Measurements from ENCODE around the gene COL13A1.

COL13A1 gene

DNA sequence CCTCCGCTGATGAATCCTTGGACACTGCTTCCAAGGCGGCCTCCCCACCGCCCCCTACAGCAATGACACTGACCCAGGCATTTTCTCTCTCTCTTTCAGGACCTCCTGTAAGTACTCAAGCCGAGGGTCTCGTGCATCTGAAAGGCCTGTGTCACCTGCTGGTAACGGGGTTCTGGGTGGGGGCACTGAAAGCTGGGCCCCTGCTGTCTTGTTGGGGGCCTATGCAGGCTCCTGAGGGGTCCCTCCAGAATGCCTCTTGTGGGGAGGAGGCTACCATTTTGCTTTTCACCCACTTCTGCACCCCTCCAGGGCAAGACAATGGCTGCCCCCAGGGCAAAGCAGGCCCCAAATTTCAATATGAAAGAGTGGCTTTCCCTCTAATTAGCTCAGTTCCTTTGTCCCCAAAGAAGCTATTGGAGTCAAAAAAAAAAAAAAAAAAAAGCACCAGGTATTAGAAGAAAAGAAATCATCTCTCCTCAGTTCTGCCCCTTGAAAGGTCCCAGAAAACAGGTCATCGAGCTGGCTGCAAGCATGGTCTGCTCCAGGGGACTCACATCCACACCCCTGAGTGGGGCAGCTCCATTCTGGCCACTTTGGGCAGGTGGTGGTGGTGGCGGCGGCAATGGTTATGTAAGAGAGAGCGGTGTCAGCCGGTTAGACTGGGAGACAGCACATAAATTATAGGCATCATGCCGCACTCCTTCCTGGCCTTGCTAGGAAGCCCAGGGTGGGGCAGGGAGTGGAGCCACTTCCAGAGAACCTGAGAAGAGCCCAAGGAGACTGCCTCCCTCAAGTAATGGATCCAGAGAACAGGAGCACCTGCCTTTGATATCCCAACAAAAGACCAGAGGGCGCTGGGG lies 66.2 kb downstream of the COL13A1 start:
- TF ChIP-seq, protein P1, sequence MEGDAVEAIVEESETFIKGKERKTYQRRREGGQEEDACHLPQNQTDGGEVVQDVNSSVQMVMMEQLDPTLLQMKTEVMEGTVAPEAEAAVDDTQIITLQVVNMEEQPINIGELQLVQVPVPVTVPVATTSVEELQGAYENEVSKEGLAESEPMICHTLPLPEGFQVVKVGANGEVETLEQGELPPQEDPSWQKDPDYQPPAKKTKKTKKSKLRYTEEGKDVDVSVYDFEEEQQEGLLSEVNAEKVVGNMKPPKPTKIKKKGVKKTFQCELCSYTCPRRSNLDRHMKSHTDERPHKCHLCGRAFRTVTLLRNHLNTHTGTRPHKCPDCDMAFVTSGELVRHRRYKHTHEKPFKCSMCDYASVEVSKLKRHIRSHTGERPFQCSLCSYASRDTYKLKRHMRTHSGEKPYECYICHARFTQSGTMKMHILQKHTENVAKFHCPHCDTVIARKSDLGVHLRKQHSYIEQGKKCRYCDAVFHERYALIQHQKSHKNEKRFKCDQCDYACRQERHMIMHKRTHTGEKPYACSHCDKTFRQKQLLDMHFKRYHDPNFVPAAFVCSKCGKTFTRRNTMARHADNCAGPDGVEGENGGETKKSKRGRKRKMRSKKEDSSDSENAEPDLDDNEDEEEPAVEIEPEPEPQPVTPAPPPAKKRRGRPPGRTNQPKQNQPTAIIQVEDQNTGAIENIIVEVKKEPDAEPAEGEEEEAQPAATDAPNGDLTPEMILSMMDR (IDR thresholded peaks at IDR 0.05; ENCODE audit: poor library complexity, severe bottlenecking): no peak
- peaks cover 46% of the 10 kb centered on the region for H3K4me1 ChIP-seq (ENCODE audit: insufficient read depth, poor library complexity, severe bottlenecking)
- H3K36me3 ChIP-seq (ENCODE audit: low read depth): no peaks in the 10 kb centered on the region
- no peak overlapping the region for H3K4me3 ChIP-seq (ENCODE audit: severe bottlenecking)
- H3K27ac ChIP-seq (ENCODE audit: poor library complexity, severe bottlenecking): peak overlapping the region; percentile 74
- ATAC-seq (ENCODE audit: low read depth) (no peak), DNase-seq (ENCODE audit: low spot score) (no peak)
- H3K27me3 ChIP-seq (ENCODE audit: insufficient read depth, poor library complexity, severe bottlenecking): no peaks in the 10 kb centered on the region
- H3K9me3 ChIP-seq (ENCODE audit: severe bottlenecking): no peaks in the 10 kb centered on the region

DNA sequence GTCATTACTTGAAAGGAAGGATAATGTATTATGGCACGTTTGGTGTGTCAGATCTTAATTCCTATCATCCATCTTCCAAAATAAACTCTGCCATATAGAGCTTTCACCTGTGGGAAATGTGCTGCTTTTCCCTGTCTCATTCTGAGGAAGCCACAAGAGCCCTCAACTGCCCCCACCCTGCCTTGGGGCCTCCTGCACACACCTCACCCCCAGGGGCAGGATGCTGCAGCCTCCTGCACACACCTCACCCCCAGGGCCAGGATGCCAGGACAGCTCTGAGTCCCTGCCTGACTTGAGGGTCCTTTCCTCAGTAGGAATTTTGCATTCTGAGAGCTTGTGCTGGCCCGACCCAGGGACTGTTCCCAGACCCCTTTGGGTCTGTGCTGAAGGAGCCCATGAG lies 67.1 kb downstream of the COL13A1 start:
- H3K9me3 ChIP-seq (ENCODE audit: severe bottlenecking): no peaks in the 10 kb centered on the region
- H3K36me3 ChIP-seq (ENCODE audit: low read depth): no peaks in the 10 kb centered on the region
- TF ChIP-seq, protein P1 (IDR thresholded peaks at IDR 0.05; ENCODE audit: poor library complexity, severe bottlenecking): no peak
- ATAC-seq (ENCODE audit: low read depth) (no peak), DNase-seq (ENCODE audit: low spot score) (no peak)
- H3K4me1 ChIP-seq (ENCODE audit: insufficient read depth, poor library complexity, severe bottlenecking): peaks cover 39% of the 10 kb centered on the region
- no peaks in the 10 kb centered on the region for H3K27me3 ChIP-seq (ENCODE audit: insufficient read depth, poor library complexity, severe bottlenecking)
- peak overlapping the region; percentile 74 for H3K27ac ChIP-seq (ENCODE audit: poor library complexity, severe bottlenecking)
- no peak overlapping the region for H3K4me3 ChIP-seq (ENCODE audit: severe bottlenecking)

DNA sequence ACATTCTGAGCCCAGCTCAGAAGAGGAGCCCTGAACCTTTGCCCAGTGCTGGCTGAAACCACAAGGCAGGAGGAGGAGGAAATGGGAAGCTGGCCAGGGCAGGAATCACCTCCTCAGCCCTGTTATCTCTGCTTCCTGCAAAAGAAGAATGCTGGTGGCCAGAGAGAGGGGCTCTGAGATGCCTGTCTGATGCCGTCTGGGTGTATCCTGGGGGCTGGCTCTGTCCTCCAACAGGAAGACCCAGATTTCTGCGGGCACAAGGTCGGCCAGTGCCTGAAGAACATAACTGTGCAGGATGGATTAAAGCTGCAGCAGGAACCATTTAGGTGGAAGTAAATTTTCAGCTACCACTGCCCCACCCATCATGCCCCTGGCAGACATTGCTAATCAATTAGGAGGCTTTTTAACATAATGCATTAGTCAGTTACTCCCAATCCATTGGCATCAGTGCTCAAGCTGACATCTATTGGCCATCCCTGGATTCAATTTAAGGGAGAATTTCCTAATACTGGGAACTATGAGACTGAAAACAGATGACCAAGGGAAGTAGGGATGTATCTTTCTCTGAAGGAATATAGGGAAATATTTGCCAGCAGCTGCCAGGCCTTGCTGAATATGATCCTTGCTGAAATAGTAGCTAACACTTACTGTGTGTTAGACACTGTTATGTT lies 67.7 kb downstream of the COL13A1 start:
- DNase-seq (ENCODE audit: low spot score): no peak
- Histone ChIP-seq H3K9me3 (ENCODE audit: severe bottlenecking) (no peaks in the 10 kb centered on the region), H3K4me1 (ENCODE audit: insufficient read depth, poor library complexity, severe bottlenecking) (peaks cover 35% of the 10 kb centered on the region), H3K27me3 (ENCODE audit: insufficient read depth, poor library complexity, severe bottlenecking) (no peaks in the 10 kb centered on the region), H3K4me3 (ENCODE audit: severe bottlenecking) (no peak overlapping the region), H3K36me3 (ENCODE audit: low read depth) (no peaks in the 10 kb centered on the region), H3K27ac (ENCODE audit: poor library complexity, severe bottlenecking) (peak overlapping the region; percentile 74)
- TF ChIP-seq, protein P1 (IDR thresholded peaks at IDR 0.05; ENCODE audit: poor library complexity, severe bottlenecking): no peak
- ATAC-seq (ENCODE audit: low read depth): peak; percentile 23; the same call in 2 of the 3 replicates

DNA sequence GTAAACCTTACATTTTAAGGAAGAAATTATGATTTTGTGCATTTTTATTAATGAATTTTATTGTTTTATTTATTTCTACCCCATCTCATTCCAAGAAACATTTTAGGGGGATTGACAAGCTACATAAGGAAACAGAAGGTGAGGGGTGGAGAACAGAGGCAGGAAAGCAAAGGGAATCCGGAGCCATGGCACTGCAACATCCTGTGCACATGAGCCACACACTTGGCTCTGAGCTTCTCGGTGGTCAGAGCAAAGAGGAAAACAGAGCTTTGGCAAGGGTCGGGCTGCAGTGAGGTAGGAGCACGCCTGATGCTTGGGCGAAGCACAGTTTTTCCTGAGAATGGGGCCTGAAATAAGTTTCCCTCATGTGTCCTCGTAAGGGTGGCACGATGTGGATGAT lies 68.9 kb downstream of the COL13A1 start:
- no peaks in the 10 kb centered on the region for H3K27me3 ChIP-seq (ENCODE audit: insufficient read depth, poor library complexity, severe bottlenecking)
- H3K27ac ChIP-seq (ENCODE audit: poor library complexity, severe bottlenecking): no peak overlapping the region
- no peak for DNase-seq (ENCODE audit: low spot score)
- ATAC-seq (ENCODE audit: low read depth): no peak
- no peak overlapping the region for H3K4me3 ChIP-seq (ENCODE audit: severe bottlenecking)
- H3K4me1 ChIP-seq (ENCODE audit: insufficient read depth, poor library complexity, severe bottlenecking): peaks cover 26% of the 10 kb centered on the region
- H3K9me3 ChIP-seq (ENCODE audit: severe bottlenecking): no peaks in the 10 kb centered on the region
- TF ChIP-seq, protein P1 (IDR thresholded peaks at IDR 0.05; ENCODE audit: poor library complexity, severe bottlenecking): no peak
- no peaks in the 10 kb centered on the region for H3K36me3 ChIP-seq (ENCODE audit: low read depth)
